Measurements from ENCODE around the gene GALR1.

GALR1 gene

GRCh38 chr18:77316641-77317040, 67.0 kb downstream of the GALR1 start:
- H4K20me1 ChIP-seq (ENCODE audit: insufficient read depth, low read length) = no peaks in the 10 kb centered on the region
- H2AFZ ChIP-seq (ENCODE audit: low read depth, low read length) = no peak overlapping the region
- no peaks in the 10 kb centered on the region for H3K36me3 ChIP-seq (ENCODE audit: insufficient read depth, low read length)
- H3K9me3 ChIP-seq (ENCODE audit: insufficient read depth, low read length, severe bottlenecking) = no peaks in the 10 kb centered on the region
- H3K9ac ChIP-seq (ENCODE audit: low read depth, low read length) = no peak overlapping the region
- no peaks in the 10 kb centered on the region for H3K4me1 ChIP-seq (ENCODE audit: insufficient read depth, low read length)
- H3K79me2 ChIP-seq (ENCODE audit: insufficient read depth, low read length) = no peaks in the 10 kb centered on the region
- TF ChIP-seq EZH2 (IDR thresholded peaks at IDR 0.05; ENCODE audit: borderline replicate concordance, low read depth, low read length, severe bottlenecking) = no peak
- TF ChIP-seq, protein P1, sequence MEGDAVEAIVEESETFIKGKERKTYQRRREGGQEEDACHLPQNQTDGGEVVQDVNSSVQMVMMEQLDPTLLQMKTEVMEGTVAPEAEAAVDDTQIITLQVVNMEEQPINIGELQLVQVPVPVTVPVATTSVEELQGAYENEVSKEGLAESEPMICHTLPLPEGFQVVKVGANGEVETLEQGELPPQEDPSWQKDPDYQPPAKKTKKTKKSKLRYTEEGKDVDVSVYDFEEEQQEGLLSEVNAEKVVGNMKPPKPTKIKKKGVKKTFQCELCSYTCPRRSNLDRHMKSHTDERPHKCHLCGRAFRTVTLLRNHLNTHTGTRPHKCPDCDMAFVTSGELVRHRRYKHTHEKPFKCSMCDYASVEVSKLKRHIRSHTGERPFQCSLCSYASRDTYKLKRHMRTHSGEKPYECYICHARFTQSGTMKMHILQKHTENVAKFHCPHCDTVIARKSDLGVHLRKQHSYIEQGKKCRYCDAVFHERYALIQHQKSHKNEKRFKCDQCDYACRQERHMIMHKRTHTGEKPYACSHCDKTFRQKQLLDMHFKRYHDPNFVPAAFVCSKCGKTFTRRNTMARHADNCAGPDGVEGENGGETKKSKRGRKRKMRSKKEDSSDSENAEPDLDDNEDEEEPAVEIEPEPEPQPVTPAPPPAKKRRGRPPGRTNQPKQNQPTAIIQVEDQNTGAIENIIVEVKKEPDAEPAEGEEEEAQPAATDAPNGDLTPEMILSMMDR (IDR thresholded peaks at IDR 0.05; ENCODE audit: borderline replicate concordance, extremely low read depth, low read length, poor library complexity, severe bottlenecking) = no peak
- ATAC-seq (ENCODE audit: insufficient read depth, low read depth) = no peak
- no peak for DNase-seq
- no peaks in the 10 kb centered on the region for H3K27me3 ChIP-seq (ENCODE audit: insufficient read depth, low read length, poor library complexity)
- no peak overlapping the region for H3K4me2 ChIP-seq (ENCODE audit: insufficient read depth, low read length)
- no peak overlapping the region for H3K4me3 ChIP-seq (ENCODE audit: low read depth in 1 of 2, low read length in 2 of 2)
- no peak overlapping the region for H3K27ac ChIP-seq (ENCODE audit: low read length)

DNA sequence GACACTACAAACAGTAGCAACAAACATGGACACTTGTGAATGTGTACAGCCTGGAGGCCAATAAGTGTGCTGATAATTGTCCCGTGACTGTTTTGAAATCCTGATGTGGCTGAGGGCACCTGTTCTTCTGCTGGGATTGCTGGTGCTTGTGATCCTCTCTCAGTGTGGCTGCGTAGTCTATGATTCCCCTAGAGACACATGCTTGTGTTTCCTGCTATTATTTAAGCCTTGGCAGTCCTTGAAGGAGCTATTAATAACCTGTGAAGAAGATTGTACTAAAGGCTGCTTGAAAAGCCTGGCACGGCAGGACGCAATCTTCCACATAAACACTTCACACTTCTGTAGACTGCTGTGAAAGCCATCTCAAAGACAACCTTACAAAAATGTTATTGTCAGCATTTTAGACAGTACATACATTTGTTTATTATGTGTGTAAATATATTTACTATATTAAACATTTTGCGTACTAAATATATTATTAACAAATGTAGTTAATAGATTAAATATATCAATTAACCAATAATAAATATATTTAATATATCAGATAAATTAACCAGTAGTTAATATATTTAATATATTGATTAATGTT, 71.4 kb downstream of the GALR1 start:
- Histone ChIP-seq H3K79me2 (ENCODE audit: insufficient read depth, low read length) (no peaks in the 10 kb centered on the region), H3K4me3 (ENCODE audit: low read depth in 1 of 2, low read length in 2 of 2) (no peak overlapping the region), H3K36me3 (ENCODE audit: insufficient read depth, low read length) (no peaks in the 10 kb centered on the region), H2AFZ (ENCODE audit: low read depth, low read length) (no peak overlapping the region), H3K27me3 (ENCODE audit: insufficient read depth, low read length, poor library complexity) (no peaks in the 10 kb centered on the region), H3K9me3 (ENCODE audit: insufficient read depth, low read length, severe bottlenecking) (no peaks in the 10 kb centered on the region), H3K27ac (ENCODE audit: low read length) (no peak overlapping the region), H4K20me1 (ENCODE audit: insufficient read depth, low read length) (no peaks in the 10 kb centered on the region), H3K4me1 (ENCODE audit: insufficient read depth, low read length) (no peaks in the 10 kb centered on the region), H3K9ac (ENCODE audit: low read depth, low read length) (no peak overlapping the region), H3K4me2 (ENCODE audit: insufficient read depth, low read length) (no peak overlapping the region)
- ATAC-seq (ENCODE audit: insufficient read depth, low read depth) (peak; percentile 37; the same call in 1 of the 3 replicates), DNase-seq (no peak)
- TF ChIP-seq, protein P1 (IDR thresholded peaks at IDR 0.05; ENCODE audit: borderline replicate concordance, extremely low read depth, low read length, poor library complexity, severe bottlenecking) = no peak
- no peak for TF ChIP-seq EZH2 (IDR thresholded peaks at IDR 0.05; ENCODE audit: borderline replicate concordance, low read depth, low read length, severe bottlenecking)

DNA sequence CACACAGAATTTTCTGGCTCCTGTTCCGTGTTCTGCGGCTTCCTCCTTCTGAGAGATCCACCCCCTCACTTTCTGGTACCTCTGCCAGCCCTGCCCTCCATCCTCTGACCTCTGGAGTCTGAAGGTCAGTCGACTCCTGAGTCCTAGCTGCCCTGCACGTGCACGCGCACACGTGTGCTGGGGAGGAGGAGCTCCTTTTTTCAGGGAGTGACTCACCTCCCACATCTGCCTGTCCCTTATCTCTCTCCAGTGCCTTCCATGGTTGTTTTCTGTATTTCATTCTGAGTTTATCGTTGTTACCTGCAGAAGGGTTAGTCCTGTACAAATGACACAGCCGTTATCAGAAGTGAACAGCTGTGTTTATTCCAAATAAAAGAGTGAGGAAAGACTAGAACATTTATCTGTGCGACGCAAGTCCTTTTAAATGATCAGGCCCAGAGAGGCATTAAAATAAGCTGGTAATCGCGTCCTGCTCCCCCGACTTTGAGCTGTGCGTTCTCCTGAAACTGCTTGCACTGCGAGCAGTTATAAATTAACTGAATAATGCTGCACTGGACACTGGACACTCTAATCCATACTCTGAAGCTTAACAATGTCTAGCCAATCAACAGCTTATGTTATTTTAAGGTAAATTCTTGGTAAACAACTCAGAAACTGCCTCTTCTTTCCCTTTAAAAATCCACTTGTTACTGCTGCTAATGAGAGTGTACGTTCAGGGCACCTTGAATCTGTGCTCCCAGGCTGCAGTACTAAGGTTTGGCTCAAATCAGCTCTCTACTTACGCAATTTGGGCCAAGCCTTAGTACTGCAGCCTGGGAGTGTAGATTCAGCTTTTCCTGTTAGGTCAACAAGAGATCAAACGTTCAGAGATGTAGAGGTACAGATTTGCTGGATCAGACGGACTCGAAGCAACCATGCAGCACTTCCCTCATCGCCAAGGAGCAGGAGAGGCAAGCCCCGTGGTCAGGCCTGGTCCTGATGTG, 72.5 kb downstream of the GALR1 start:
- H3K79me2 ChIP-seq (ENCODE audit: insufficient read depth, low read length) = no peaks in the 10 kb centered on the region
- no peaks in the 10 kb centered on the region for H3K36me3 ChIP-seq (ENCODE audit: insufficient read depth, low read length)
- no peak for TF ChIP-seq EZH2 (IDR thresholded peaks at IDR 0.05; ENCODE audit: borderline replicate concordance, low read depth, low read length, severe bottlenecking)
- TF ChIP-seq, protein P1 (IDR thresholded peaks at IDR 0.05; ENCODE audit: borderline replicate concordance, extremely low read depth, low read length, poor library complexity, severe bottlenecking) = no peak
- H3K9me3 ChIP-seq (ENCODE audit: insufficient read depth, low read length, severe bottlenecking) = no peaks in the 10 kb centered on the region
- no peaks in the 10 kb centered on the region for H3K27me3 ChIP-seq (ENCODE audit: insufficient read depth, low read length, poor library complexity)
- H3K27ac ChIP-seq (ENCODE audit: low read length) = no peak overlapping the region
- ATAC-seq (ENCODE audit: insufficient read depth, low read depth) (no peak), DNase-seq (no peak)
- H2AFZ ChIP-seq (ENCODE audit: low read depth, low read length) = no peak overlapping the region
- no peaks in the 10 kb centered on the region for H3K4me1 ChIP-seq (ENCODE audit: insufficient read depth, low read length)
- H3K4me3 ChIP-seq (ENCODE audit: low read depth in 1 of 2, low read length in 2 of 2) = no peak overlapping the region
- no peak overlapping the region for H3K4me2 ChIP-seq (ENCODE audit: insufficient read depth, low read length)
- H4K20me1 ChIP-seq (ENCODE audit: insufficient read depth, low read length) = no peaks in the 10 kb centered on the region
- no peak overlapping the region for H3K9ac ChIP-seq (ENCODE audit: low read depth, low read length)
